Mucosa of descending colon (tissue), 3 donors: ENCODE measurements around the gene FAM193A. TPM values are rescaled to one million over a fixed set of nuclear protein-coding genes. Genes with fewer than 3 reads are reported as not detected.
"Not testable (repeated sequence)": the region's sequence is repeated elsewhere in the genome, so short reads cannot be mapped to it uniquely, and the experiment has no call there.

Source experiments
- ATAC-seq: fragments of 200-7000 bp; cut with Tn5 transposase; one replicate; pipeline ENCODE4 v1.9.1; 2020; ENCODE audit warnings: mild to moderate bottlenecking, moderate library complexity
- DNase-seq, 3 donors: peaks; one replicate each; pipeline ENCODE4 v3.0.0-alpha.2; 2020
- H3K36me3 ChIP-seq: fragments of 200-600 bp; one replicate; pipeline ENCODE4 v1.8.0; 2021; ENCODE audit warnings: low read depth, mild to moderate bottlenecking
- H3K4me1 ChIP-seq: fragments of 200-600 bp; one replicate; pipeline ENCODE4 v1.8.0; 2021; ENCODE audit warnings: low read depth, mild to moderate bottlenecking
- H3K4me3 ChIP-seq: fragments of 200-600 bp; one replicate; pipeline ENCODE4 v1.8.0; 2021; ENCODE audit warnings: mild to moderate bottlenecking
- H3K9me3 ChIP-seq: fragments of 200-600 bp; one replicate; pipeline ENCODE4 v1.8.0; 2021; ENCODE audit warnings: mild to moderate bottlenecking
- CTCF ChIP-seq: fragments of 200-600 bp; IDR thresholded peaks from one replicate; pipeline ENCODE4 v1.8.0; 2022; ENCODE audit warnings: antibody characterized with exemption, mild to moderate bottlenecking
- intact Hi-C, 2 donors: fragments of 100-400 bp; cut with DNase I in 1 of 2; cut with micrococcal nuclease in 1 of 2; formaldehyde crosslinking; loops; one replicate each; pipeline versions ENCODE4 v1.11.0 to v1.11.1; 2022; cut with DNase I, micrococcal nuclease
- total RNA-seq, 3 donors: library from RNA; stranded (reverse); fragmentation: NEBNext Ultra II Directional in 2 of 3; extraction: Animal tissue kit (Norgen Biotek cat#: 25700) in 2 of 3; gene quantifications; one replicate each; pipeline versions ENCODE4 v1.2.1 to v1.2.4, GENCODE V29; 2021 to 2023
- donor health status: DM: no; HTN: no; CAD: no; lungs with moderate emphysema.
- donor health status: DM: no; HTN: no; CAD: no.
- donor health status: DM: no; HTN: yes; CAD: no.

Gene FAM193A
- total RNA-seq, 3 donors from 2014 or later: 26.7 to 35.2 (median 28.6) TPM

GRCh38 chr4:2634014-2634413, 97.6 kb downstream of the FAM193A start:
- Histone ChIP-seq H3K4me1 (no peaks in the 10 kb centered on the region), H3K9me3 (no peaks in the 10 kb centered on the region), H3K4me3 (no peak overlapping the region), H3K36me3 (no peaks in the 10 kb centered on the region)
- no peak for TF ChIP-seq CTCF
- no peak for DNase-seq
- ATAC-seq: no peak
- intact Hi-C loops: no loop called here

GRCh38 chr4:2636331-2636730, 99.9 kb downstream of the FAM193A start:
- Histone ChIP-seq H3K4me1 (no peaks in the 10 kb centered on the region), H3K4me3 (no peak overlapping the region), H3K9me3 (no peaks in the 10 kb centered on the region), H3K36me3 (no peaks in the 10 kb centered on the region)
- intact Hi-C loops: no loop called here
- DNase-seq: no peak
- ATAC-seq: no peak
- no peak for TF ChIP-seq CTCF

GRCh38 chr4:2636994-2637393, 100.5 kb downstream of the FAM193A start:
- DNase-seq: not testable (repeated sequence)

GRCh38 chr4:2637956-2638552, 101.6 kb downstream of the FAM193A start:
- ATAC-seq: no peak
- no peak for DNase-seq

More at GRCh38 chr4:2636994-2637393, 100.5 kb downstream of the FAM193A start:
- H3K9me3 ChIP-seq, H3K4me3 ChIP-seq, H3K36me3 ChIP-seq, intact Hi-C loops, ATAC-seq, H3K4me1 ChIP-seq: not testable (repeated sequence)

GRCh38 chr4:2638730-2639129, 102.3 kb downstream of the FAM193A start:
- Histone ChIP-seq H3K4me1 (no peaks in the 10 kb centered on the region), H3K36me3 (no peaks in the 10 kb centered on the region), H3K9me3 (no peaks in the 10 kb centered on the region), H3K4me3 (no peak overlapping the region)
- ATAC-seq: no peak
- intact Hi-C loops: no loop called here
- TF ChIP-seq CTCF: no peak
- no peak for DNase-seq

More at GRCh38 chr4:2637956-2638552, 101.6 kb downstream of the FAM193A start:
- TF ChIP-seq CTCF: no peak
- intact Hi-C loops: no loop called here
- Histone ChIP-seq H3K4me1 (no peaks in the 10 kb centered on the region), H3K36me3 (no peaks in the 10 kb centered on the region), H3K4me3 (no peak overlapping the region), H3K9me3 (no peaks in the 10 kb centered on the region)

- DNase-seq: no peak
- TF ChIP-seq CTCF: no peak
- intact Hi-C loops: no loop called here
- Histone ChIP-seq H3K36me3 (no peaks in the 10 kb centered on the region), H3K9me3 (no peaks in the 10 kb centered on the region), H3K4me3 (no peak overlapping the region), H3K4me1 (no peaks in the 10 kb centered on the region)
- ATAC-seq: no peak
Observed at GRCh38 chr4:2642968-2643367, 106.5 kb downstream of the FAM193A start.
